Panc1 (cell line): ENCODE measurements around the gene WDHD1.

Experiments
- POLR2AphosphoS5 ChIP-seq: IDR thresholded peaks from 2 replicates; pipeline ENCODE4 v1.6.1; 2012; ENCODE audit warnings: mild to moderate bottlenecking, low read depth, low read length, moderate library complexity
- TCF7L2 ChIP-seq: IDR thresholded peaks from 2 replicates; pipeline ENCODE4 v1.6.1; 2011; ENCODE audit warnings: mild to moderate bottlenecking, low read depth, low read length, inconsistent platforms
- TF ChIP-seq, protein P1 (sequence below): fragments of 450-650 bp; IDR thresholded peaks from 2 replicates; pipeline ENCODE4 v1.5.1; 2017; ENCODE audit warnings: mild to moderate bottlenecking
- TF ChIP-seq, protein P2 (sequence below), 2 experiments: IDR thresholded peaks; 2 replicates each; pipeline ENCODE4 v1.6.1; 2011 to 2012; ENCODE audit warnings: low read depth in 2 of 2, control low read depth in 1 of 2, low read length in 1 of 2, mild to moderate bottlenecking in 1 of 2, moderate library complexity in 1 of 2; ENCODE audit not compliant: insufficient read depth in 1 of 2

DNA sequence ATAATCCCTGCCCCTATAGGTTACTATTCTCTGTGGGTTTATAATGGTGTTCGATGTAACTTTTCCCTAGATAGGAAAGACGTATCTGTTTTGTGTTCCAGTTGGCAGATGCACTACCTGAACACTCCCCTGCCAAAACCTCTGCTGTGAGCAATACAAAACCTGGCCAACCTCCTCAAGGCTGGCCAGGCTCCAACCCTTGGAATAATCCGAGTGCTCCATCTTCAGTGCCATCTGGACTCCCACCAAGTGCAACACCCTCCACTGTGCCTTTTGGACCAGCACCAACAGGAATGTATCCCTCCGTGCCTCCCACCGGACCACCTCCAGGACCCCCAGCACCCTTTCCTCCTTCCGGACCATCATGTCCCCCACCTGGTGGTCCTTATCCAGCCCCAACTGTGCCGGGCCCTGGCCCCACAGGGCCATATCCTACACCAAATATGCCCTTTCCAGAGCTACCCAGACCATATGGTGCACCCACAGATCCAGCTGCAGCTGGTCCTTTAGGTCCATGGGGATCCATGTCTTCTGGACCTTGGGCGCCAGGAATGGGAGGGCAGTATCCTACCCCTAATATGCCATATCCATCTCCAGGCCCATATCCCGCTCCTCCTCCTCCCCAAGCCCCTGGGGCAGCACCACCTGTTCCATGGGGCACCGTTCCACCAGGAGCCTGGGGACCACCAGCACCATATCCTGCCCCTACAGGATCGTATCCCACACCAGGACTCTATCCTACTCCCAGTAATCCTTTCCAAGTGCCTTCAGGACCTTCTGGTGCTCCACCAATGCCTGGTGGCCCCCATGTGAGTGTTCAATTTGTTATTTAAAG lies 35.8 kb upstream of the WDHD1 start:
- TF ChIP-seq, protein P1, sequence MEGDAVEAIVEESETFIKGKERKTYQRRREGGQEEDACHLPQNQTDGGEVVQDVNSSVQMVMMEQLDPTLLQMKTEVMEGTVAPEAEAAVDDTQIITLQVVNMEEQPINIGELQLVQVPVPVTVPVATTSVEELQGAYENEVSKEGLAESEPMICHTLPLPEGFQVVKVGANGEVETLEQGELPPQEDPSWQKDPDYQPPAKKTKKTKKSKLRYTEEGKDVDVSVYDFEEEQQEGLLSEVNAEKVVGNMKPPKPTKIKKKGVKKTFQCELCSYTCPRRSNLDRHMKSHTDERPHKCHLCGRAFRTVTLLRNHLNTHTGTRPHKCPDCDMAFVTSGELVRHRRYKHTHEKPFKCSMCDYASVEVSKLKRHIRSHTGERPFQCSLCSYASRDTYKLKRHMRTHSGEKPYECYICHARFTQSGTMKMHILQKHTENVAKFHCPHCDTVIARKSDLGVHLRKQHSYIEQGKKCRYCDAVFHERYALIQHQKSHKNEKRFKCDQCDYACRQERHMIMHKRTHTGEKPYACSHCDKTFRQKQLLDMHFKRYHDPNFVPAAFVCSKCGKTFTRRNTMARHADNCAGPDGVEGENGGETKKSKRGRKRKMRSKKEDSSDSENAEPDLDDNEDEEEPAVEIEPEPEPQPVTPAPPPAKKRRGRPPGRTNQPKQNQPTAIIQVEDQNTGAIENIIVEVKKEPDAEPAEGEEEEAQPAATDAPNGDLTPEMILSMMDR = no peak
- no peak for TF ChIP-seq TCF7L2
- TF ChIP-seq POLR2AphosphoS5 = no peak
- TF ChIP-seq, protein P2, sequence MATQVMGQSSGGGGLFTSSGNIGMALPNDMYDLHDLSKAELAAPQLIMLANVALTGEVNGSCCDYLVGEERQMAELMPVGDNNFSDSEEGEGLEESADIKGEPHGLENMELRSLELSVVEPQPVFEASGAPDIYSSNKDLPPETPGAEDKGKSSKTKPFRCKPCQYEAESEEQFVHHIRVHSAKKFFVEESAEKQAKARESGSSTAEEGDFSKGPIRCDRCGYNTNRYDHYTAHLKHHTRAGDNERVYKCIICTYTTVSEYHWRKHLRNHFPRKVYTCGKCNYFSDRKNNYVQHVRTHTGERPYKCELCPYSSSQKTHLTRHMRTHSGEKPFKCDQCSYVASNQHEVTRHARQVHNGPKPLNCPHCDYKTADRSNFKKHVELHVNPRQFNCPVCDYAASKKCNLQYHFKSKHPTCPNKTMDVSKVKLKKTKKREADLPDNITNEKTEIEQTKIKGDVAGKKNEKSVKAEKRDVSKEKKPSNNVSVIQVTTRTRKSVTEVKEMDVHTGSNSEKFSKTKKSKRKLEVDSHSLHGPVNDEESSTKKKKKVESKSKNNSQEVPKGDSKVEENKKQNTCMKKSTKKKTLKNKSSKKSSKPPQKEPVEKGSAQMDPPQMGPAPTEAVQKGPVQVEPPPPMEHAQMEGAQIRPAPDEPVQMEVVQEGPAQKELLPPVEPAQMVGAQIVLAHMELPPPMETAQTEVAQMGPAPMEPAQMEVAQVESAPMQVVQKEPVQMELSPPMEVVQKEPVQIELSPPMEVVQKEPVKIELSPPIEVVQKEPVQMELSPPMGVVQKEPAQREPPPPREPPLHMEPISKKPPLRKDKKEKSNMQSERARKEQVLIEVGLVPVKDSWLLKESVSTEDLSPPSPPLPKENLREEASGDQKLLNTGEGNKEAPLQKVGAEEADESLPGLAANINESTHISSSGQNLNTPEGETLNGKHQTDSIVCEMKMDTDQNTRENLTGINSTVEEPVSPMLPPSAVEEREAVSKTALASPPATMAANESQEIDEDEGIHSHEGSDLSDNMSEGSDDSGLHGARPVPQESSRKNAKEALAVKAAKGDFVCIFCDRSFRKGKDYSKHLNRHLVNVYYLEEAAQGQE (IDR thresholded peaks at IDR 0.05; ENCODE audit: insufficient read depth in 1 of 2, low read depth in 2 of 2, low read length in 1 of 2) = no peak
